ENCODE measurements around the gene ASB17.
"Not testable (repeated sequence)": the region's sequence is repeated elsewhere in the genome, so short reads cannot be mapped to it uniquely, and the experiment has no call there.

The ASB17 gene

DNA sequence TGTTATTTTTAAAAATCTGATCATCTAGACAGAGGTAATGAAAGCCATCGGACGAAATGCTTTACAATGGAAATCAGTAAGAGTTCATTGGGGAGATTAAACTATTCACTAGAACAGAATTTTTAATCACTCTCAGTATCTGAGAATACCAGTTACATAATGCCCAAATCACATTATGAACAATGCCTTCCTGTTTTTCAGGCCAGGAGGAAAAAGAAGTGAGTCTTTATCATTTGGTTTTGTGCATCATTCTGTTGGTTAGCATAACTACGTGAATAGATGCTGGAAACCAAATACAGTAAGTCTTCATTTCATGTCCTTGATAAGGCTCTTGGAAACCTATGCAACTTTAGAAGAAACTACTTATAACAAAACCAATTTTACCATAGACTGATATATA is 18.0 kb upstream of the ASB17 start:
- H3K36me3 ChIP-seq (ENCODE audit: control insufficient read depth in 5 of 5, insufficient read depth in 5 of 5, low read length in 5 of 5): no peaks in the 10 kb centered on the region
- H3K9me3 ChIP-seq (ENCODE audit: control insufficient read depth in 5 of 5, low read length in 5 of 5): peaks cover 0 to 9% (median 0%) of the 10 kb centered on the region in 5 donors
- no peak overlapping the region for H3K27ac ChIP-seq (ENCODE audit: low read depth, low read length)
- no peaks in the 10 kb centered on the region for H3K4me1 ChIP-seq (ENCODE audit: control insufficient read depth in 5 of 5, insufficient read depth in 5 of 5, low read length in 5 of 5)
- no peak overlapping the region for H3K9ac ChIP-seq (ENCODE audit: low read length in 5 of 5)
- no peaks in the 10 kb centered on the region for H3K27me3 ChIP-seq (ENCODE audit: control insufficient read depth in 5 of 5, insufficient read depth in 4 of 5, low read length in 5 of 5)
- no peak overlapping the region for H3K4me3 ChIP-seq (ENCODE audit: low read depth in 1 of 5, low read length in 5 of 5)

GRCh38 chr1:75943037-75943436 is 10.8 kb upstream of the ASB17 start:
- not testable (repeated sequence) for H3K4me3 ChIP-seq (ENCODE audit: low read depth in 1 of 5, low read length in 5 of 5); H3K9me3 ChIP-seq (ENCODE audit: control insufficient read depth in 5 of 5, low read length in 5 of 5); H3K36me3 ChIP-seq (ENCODE audit: control insufficient read depth in 5 of 5, insufficient read depth in 5 of 5, low read length in 5 of 5); H3K27ac ChIP-seq (ENCODE audit: low read depth, low read length); H3K9ac ChIP-seq (ENCODE audit: low read length in 5 of 5); H3K27me3 ChIP-seq (ENCODE audit: control insufficient read depth in 5 of 5, insufficient read depth in 4 of 5, low read length in 5 of 5); H3K4me1 ChIP-seq (ENCODE audit: control insufficient read depth in 5 of 5, insufficient read depth in 5 of 5, low read length in 5 of 5)

DNA sequence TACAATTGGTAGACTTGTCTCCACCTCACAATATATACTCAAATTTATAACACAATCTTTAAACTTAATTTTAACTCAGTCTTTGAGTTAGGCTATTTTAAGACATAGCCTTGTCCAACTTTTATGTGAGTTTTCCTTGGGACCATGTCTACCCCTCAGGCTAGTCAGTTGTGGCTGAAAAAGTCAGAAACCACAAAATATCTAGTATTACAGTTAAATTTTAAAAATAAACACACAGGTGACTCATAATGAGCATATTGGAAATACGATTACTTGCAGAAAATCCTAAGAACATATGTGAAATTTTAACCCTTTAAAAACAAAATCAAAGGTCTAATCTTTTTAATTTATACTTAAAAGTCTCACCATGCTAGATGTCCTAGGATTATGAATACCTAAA is 4.8 kb upstream of the ASB17 start:
- no peak overlapping the region for H3K4me3 ChIP-seq (ENCODE audit: low read depth in 1 of 5, low read length in 5 of 5)
- H3K27ac ChIP-seq (ENCODE audit: low read depth, low read length): no peak overlapping the region
- no peaks in the 10 kb centered on the region for H3K36me3 ChIP-seq (ENCODE audit: control insufficient read depth in 5 of 5, insufficient read depth in 5 of 5, low read length in 5 of 5)
- no peaks in the 10 kb centered on the region for H3K9me3 ChIP-seq (ENCODE audit: control insufficient read depth in 5 of 5, low read length in 5 of 5)
- H3K9ac ChIP-seq (ENCODE audit: low read length in 5 of 5): no peak overlapping the region
- no peaks in the 10 kb centered on the region for H3K27me3 ChIP-seq (ENCODE audit: control insufficient read depth in 5 of 5, insufficient read depth in 4 of 5, low read length in 5 of 5)
- no peaks in the 10 kb centered on the region for H3K4me1 ChIP-seq (ENCODE audit: control insufficient read depth in 5 of 5, insufficient read depth in 5 of 5, low read length in 5 of 5)

GRCh38 chr1:75922698-75923097 is 9.5 kb downstream of the ASB17 start:
- H3K36me3 ChIP-seq (ENCODE audit: control insufficient read depth in 5 of 5, insufficient read depth in 5 of 5, low read length in 5 of 5): no peaks in the 10 kb centered on the region
- H3K9ac ChIP-seq (ENCODE audit: low read length in 5 of 5): no peak overlapping the region
- H3K4me3 ChIP-seq (ENCODE audit: low read depth in 1 of 5, low read length in 5 of 5): no peak overlapping the region
- no peaks in the 10 kb centered on the region for H3K27me3 ChIP-seq (ENCODE audit: control insufficient read depth in 5 of 5, insufficient read depth in 4 of 5, low read length in 5 of 5)
- no peaks in the 10 kb centered on the region for H3K4me1 ChIP-seq (ENCODE audit: control insufficient read depth in 5 of 5, insufficient read depth in 5 of 5, low read length in 5 of 5)
- H3K27ac ChIP-seq (ENCODE audit: low read depth, low read length): no peak overlapping the region
- H3K9me3 ChIP-seq (ENCODE audit: control insufficient read depth in 5 of 5, low read length in 5 of 5): no peaks in the 10 kb centered on the region

DNA sequence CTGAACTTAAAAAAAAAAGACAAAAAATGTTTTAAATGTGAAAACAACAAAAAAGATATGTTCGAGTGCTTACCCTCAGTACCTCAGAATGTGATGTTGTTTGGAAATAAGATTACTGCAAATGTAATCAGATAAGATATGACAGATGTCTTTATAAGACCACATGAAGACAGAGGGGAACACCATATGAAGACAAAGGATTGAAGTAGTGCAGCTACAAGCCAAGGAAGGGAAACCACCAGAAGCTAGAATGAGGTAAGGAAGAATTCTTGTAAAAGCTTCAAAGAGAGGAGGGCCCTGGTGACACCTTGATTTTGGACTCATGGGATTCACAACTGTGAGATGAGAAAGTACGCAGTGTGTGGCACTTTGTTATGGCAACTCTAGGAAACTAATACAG is 15.4 kb downstream of the ASB17 start:
- H3K27ac ChIP-seq (ENCODE audit: low read depth, low read length): no peak overlapping the region
- no peak overlapping the region for H3K9ac ChIP-seq (ENCODE audit: low read length in 5 of 5)
- no peaks in the 10 kb centered on the region for H3K36me3 ChIP-seq (ENCODE audit: control insufficient read depth in 5 of 5, insufficient read depth in 5 of 5, low read length in 5 of 5)
- H3K9me3 ChIP-seq (ENCODE audit: control insufficient read depth in 5 of 5, low read length in 5 of 5): no peaks in the 10 kb centered on the region
- no peaks in the 10 kb centered on the region for H3K4me1 ChIP-seq (ENCODE audit: control insufficient read depth in 5 of 5, insufficient read depth in 5 of 5, low read length in 5 of 5)
- no peak overlapping the region for H3K4me3 ChIP-seq (ENCODE audit: low read depth in 1 of 5, low read length in 5 of 5)
- no peaks in the 10 kb centered on the region for H3K27me3 ChIP-seq (ENCODE audit: control insufficient read depth in 5 of 5, insufficient read depth in 4 of 5, low read length in 5 of 5)

DNA sequence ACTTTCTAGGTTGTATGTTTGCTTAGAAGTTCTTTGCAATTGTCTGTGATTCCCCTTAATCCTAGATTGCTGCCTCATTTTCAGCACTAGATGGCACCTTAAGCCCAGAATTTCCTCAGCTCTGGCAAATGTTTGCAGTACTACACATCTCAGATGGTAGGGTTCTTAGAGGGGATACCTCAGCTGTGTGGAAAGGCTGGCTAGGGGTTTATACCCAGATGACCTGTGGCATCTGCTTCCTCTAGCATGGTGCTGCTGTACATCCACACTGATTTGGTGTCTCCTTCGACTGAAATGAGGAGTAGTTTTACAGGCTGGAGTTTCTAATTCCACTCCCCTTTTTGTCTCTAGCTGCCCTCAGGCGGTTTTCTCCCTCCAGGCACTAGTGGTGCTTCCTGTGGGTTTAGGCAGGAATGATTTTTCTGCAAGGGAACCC is 23.5 kb downstream of the ASB17 start:
- Histone ChIP-seq H3K9me3 (ENCODE audit: control insufficient read depth in 5 of 5, low read length in 5 of 5) (peaks cover 0 to 6% (median 3%) of the 10 kb centered on the region in 5 donors), H3K4me3 (ENCODE audit: low read depth in 1 of 5, low read length in 5 of 5) (no peak overlapping the region), H3K27ac (ENCODE audit: low read depth, low read length) (no peak overlapping the region), H3K9ac (ENCODE audit: low read length in 5 of 5) (no peak overlapping the region), H3K36me3 (ENCODE audit: control insufficient read depth in 5 of 5, insufficient read depth in 5 of 5, low read length in 5 of 5) (no peaks in the 10 kb centered on the region), H3K27me3 (ENCODE audit: control insufficient read depth in 5 of 5, insufficient read depth in 4 of 5, low read length in 5 of 5) (no peaks in the 10 kb centered on the region), H3K4me1 (ENCODE audit: control insufficient read depth in 5 of 5, insufficient read depth in 5 of 5, low read length in 5 of 5) (no peaks in the 10 kb centered on the region)

DNA sequence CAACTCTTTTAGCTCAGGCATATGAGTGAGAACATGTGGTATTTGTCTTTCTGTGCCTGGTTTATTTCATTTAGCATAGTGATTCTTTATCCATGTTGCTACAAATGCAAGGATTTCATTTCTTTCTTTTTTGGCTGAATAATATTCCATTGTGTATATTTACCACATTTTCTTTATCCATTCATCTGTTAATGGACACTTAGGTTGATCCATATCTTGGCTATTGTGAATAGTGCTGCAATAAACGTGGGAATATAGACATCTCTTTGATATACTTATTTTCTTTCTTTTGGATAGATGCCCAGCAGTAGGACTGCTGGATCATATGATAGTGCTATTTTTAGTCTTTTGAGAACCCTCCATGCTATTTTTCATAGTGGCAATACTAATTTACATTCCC is 30.8 kb downstream of the ASB17 start:
- no peaks in the 10 kb centered on the region for H3K27me3 ChIP-seq (ENCODE audit: control insufficient read depth in 5 of 5, insufficient read depth in 4 of 5, low read length in 5 of 5)
- H3K36me3 ChIP-seq (ENCODE audit: control insufficient read depth in 5 of 5, insufficient read depth in 5 of 5, low read length in 5 of 5): no peaks in the 10 kb centered on the region
- H3K27ac ChIP-seq (ENCODE audit: low read depth, low read length): no peak overlapping the region
- no peak overlapping the region for H3K4me3 ChIP-seq (ENCODE audit: low read depth in 1 of 5, low read length in 5 of 5)
- H3K4me1 ChIP-seq (ENCODE audit: control insufficient read depth in 5 of 5, insufficient read depth in 5 of 5, low read length in 5 of 5): no peaks in the 10 kb centered on the region
- H3K9me3 ChIP-seq (ENCODE audit: control insufficient read depth in 5 of 5, low read length in 5 of 5): no peaks in the 10 kb centered on the region
- H3K9ac ChIP-seq (ENCODE audit: low read length in 5 of 5): no peak overlapping the region

GRCh38 chr1:75884437-75884836 is 47.8 kb downstream of the ASB17 start:
- Histone ChIP-seq H3K27ac (ENCODE audit: low read depth, low read length) (no peak overlapping the region), H3K4me1 (ENCODE audit: control insufficient read depth in 5 of 5, insufficient read depth in 5 of 5, low read length in 5 of 5) (no peaks in the 10 kb centered on the region), H3K9me3 (ENCODE audit: control insufficient read depth in 5 of 5, low read length in 5 of 5) (no peaks in the 10 kb centered on the region), H3K27me3 (ENCODE audit: control insufficient read depth in 5 of 5, insufficient read depth in 4 of 5, low read length in 5 of 5) (no peaks in the 10 kb centered on the region), H3K36me3 (ENCODE audit: control insufficient read depth in 5 of 5, insufficient read depth in 5 of 5, low read length in 5 of 5) (no peaks in the 10 kb centered on the region), H3K4me3 (ENCODE audit: low read depth in 1 of 5, low read length in 5 of 5) (no peak overlapping the region), H3K9ac (ENCODE audit: low read length in 5 of 5) (no peak overlapping the region)

GRCh38 chr1:75879985-75880384 is 52.2 kb downstream of the ASB17 start:
- Histone ChIP-seq H3K4me3 (ENCODE audit: low read depth in 1 of 5, low read length in 5 of 5) (no peak overlapping the region), H3K9ac (ENCODE audit: low read length in 5 of 5) (no peak overlapping the region), H3K27me3 (ENCODE audit: control insufficient read depth in 5 of 5, insufficient read depth in 4 of 5, low read length in 5 of 5) (no peaks in the 10 kb centered on the region), H3K36me3 (ENCODE audit: control insufficient read depth in 5 of 5, insufficient read depth in 5 of 5, low read length in 5 of 5) (no peaks in the 10 kb centered on the region), H3K4me1 (ENCODE audit: control insufficient read depth in 5 of 5, insufficient read depth in 5 of 5, low read length in 5 of 5) (no peaks in the 10 kb centered on the region), H3K9me3 (ENCODE audit: control insufficient read depth in 5 of 5, low read length in 5 of 5) (no peaks in the 10 kb centered on the region), H3K27ac (ENCODE audit: low read depth, low read length) (no peak overlapping the region)

- no peaks in the 10 kb centered on the region for H3K27me3 ChIP-seq (ENCODE audit: control insufficient read depth in 5 of 5, insufficient read depth in 4 of 5, low read length in 5 of 5)
- H3K36me3 ChIP-seq (ENCODE audit: control insufficient read depth in 5 of 5, insufficient read depth in 5 of 5, low read length in 5 of 5): no peaks in the 10 kb centered on the region
- H3K4me3 ChIP-seq (ENCODE audit: low read depth in 1 of 5, low read length in 5 of 5): no peak overlapping the region
- H3K9me3 ChIP-seq (ENCODE audit: control insufficient read depth in 5 of 5, low read length in 5 of 5): no peaks in the 10 kb centered on the region
- H3K27ac ChIP-seq (ENCODE audit: low read depth, low read length): no peak overlapping the region
- H3K9ac ChIP-seq (ENCODE audit: low read length in 5 of 5): no peak overlapping the region
- no peaks in the 10 kb centered on the region for H3K4me1 ChIP-seq (ENCODE audit: control insufficient read depth in 5 of 5, insufficient read depth in 5 of 5, low read length in 5 of 5)
These were observed 61.3 kb downstream of the ASB17 start for GRCh38 chr1:75870951-75871350.
